NCI-H748 (cell line): Measurements from ENCODE around the gene TAF1C.

Experiments used
- DNase-seq: peaks from one replicate; lab custom pipeline; 2025; ENCODE audit not compliant: unreplicated experiment; lab: John Stamatoyannopoulos, UW

Gene TAF1C

DNA sequence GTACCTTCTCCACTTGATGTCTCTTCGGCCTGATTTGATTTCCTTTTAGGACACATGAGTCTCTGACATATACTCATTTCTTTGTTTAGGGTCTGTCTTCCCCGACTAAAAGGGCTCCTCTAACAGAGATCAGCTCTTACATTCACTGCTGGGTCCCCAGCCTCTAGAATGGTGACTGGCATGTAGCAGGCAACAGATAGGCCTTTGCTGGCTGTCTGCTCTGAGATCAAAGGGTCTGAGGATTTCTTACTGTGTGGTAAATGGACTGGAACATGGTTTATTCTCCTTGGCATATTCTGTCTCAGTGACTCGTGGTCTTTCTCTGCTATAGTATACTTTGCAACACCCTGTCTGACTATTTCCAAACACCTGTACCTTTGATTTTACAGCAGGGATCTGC, 25.1 kb downstream of the TAF1C start:
- no peak for DNase-seq

DNA sequence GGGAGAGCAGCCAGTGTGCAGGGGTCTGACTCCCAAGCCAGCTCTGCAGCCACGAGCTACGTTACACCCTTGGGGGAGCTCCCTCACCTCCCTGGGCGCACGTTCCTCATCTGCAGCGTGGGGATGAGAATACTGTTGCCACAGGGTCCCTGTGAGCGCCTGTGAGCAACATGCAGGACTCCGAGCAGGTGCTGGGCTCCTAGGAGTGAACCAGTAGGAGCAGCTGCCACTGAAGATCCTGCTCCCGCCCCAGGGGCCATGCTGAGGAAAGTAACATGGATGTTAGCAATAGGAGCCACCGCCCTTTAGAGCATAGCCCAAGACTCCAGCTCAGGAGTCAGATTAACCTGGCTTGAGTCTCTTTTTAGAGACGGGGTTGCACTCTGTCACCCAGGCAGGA, 25.8 kb downstream of the TAF1C start:
- no peak for DNase-seq

DNA sequence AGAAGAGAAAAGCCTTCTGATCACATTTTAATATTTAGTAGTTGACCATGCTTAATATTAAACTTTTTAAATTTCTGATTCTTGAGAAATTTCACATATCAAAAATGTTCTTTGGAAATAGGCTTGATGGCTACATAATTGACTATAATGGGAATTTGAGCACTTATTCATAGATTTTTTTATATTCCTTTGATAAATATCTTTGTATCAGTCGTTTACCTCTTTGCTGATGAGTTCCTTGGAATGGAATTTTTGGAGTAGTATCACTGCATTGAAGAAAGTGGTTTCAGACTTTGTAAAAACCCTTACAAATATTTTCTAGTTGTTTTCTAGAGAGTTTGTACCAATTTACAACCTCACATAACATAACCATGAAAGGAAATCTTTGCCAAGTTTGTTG, 27.1 kb downstream of the TAF1C start:
- no peak for DNase-seq

DNA sequence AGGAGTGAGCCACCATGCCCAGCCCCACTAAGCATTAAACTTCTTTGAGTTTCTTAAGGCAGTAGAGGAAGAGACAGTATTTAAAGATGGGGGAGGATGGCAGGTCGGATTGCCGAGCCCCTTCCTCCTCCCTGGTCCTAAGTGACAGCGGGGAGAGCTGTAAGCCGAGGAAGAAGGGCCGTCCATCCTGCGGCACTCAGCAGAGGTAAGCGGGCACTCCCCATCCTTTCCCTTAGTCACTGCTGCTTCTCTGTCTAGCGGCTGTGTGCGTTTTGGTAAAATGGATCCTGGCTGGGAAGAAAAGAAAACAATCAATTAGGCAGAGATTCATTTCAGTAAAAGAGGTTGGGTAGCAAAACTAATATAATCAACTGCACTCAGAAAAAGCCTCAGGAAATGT, 27.9 kb downstream of the TAF1C start:
- DNase-seq = peak; percentile 5

DNA sequence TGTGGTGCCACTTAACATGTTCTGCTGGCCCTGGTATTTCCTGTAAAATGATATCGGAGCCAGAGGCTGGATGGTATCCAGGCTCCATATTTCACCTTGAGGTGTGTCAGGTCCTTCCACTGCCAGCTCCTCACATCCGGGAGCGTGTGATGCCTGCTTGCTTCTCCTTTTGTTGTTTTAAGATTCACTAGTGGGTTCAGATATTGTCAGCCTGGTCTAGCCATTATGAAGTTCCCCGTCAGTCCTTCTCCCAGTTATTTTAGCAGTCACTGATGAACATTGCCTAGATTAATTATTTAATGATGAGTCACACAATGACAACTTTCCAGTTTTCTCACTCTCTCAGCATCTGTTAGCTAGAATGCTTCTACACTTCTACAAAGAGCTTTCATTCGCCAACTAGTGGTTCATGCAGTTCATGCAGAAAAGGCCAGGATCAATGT, 30.5 kb downstream of the TAF1C start:
- DNase-seq = no peak

GRCh38 chr16:84155771-84156170, 31.1 kb downstream of the TAF1C start:
- DNase-seq = no peak

- DNase-seq = no peak
Measured at GRCh38 chr16:84155226-84155625, 31.6 kb downstream of the TAF1C start.

DNA sequence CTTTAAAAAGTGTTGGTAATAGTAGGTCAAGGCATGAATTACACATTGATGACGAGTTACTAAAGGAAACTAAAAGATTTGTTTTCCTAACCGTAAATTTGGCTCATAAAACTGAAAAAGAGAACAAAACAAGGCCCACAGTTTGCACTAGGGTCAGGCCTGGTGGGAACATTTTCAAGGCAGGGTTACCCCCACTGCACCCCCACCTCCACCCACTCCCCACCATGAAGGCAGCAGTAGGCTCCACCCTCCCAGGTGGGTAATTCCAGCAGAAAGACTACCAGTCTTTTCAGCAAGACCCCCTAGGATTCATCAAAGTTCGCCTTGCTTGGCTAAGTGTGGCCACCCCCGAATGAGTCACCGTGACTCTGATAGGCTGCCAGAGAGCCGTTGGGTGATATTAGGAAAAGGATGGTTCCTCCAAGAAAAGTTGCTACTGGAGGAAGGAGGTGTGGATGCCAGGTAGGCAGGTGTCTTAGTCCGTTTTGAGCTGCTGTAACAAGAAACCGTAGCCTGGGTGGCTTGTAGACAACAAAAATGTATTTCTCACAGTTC, 33.1 kb downstream of the TAF1C start:
- DNase-seq = no peak

DNA sequence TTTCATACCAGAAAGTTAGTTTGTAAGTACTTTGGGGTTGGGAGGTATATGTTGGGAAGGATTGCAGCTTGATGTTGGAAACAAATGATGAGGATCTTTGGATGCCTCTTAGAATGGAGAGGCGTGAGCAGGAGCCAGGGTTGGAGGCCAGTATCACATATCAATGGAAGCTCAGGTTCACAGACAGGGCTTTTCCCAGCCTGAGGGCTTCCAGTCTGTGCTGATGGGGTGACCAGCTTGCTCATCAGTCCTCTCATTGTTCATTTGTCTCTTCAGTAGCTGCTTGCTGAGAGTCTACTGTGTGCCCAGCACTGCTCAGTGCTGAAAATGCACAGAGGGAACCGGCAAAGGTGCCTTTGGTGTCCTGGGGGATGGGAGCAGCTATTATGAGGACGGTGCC, 35.9 kb downstream of the TAF1C start:
- no peak for DNase-seq

DNA sequence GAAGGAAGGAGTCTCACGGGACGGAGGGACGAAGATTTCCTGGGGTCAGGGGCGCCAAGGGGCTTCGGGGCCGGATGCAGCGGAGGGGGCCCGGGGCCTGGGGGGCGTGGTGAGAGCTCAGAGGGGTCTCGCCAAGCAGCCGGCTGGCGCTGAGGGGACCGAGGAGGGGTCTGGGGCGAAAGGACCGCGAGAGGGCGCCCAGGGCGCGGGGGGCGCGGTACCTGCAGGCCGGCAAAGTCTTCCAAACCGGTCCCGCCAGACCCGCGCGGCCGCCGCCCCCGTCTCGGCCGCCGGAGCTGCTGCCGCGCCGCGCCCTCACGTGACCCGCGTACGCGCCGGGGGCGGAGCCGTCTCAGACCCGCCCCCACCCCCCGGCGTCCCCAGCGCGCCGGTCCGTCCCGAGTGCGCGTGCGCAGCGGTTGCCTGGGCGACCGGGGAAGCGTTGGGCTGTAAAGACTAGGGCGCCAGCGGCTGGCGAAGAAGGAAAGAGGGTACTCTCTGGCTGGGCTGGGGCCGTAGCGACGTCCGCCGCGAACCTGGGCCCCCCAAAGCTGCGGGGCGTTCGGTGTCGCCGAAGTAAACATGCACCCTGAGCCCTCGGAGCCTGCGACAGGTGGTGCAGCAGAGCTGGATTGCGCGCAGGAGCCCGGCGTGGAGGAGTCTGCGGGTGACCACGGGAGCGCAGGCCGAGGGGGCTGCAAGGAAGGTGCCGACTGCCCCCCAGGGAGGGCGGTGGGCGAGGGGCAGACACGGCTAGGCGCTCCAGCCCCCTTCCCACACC, 41.8 kb downstream of the TAF1C start, which contains the start of the genes DNAAF1 and HSDL1:
DNAAF1 (plus strand) TSS at position 450 of the 781 bp plus-strand sequence; CDS start at position 583, 133 bp downstream.
HSDL1 (minus strand) TSS at position 319 of the 781 bp plus-strand sequence. CDS start 13,856 bp downstream, outside the sequence.
- DNase-seq = peak; percentile 84

DNA sequence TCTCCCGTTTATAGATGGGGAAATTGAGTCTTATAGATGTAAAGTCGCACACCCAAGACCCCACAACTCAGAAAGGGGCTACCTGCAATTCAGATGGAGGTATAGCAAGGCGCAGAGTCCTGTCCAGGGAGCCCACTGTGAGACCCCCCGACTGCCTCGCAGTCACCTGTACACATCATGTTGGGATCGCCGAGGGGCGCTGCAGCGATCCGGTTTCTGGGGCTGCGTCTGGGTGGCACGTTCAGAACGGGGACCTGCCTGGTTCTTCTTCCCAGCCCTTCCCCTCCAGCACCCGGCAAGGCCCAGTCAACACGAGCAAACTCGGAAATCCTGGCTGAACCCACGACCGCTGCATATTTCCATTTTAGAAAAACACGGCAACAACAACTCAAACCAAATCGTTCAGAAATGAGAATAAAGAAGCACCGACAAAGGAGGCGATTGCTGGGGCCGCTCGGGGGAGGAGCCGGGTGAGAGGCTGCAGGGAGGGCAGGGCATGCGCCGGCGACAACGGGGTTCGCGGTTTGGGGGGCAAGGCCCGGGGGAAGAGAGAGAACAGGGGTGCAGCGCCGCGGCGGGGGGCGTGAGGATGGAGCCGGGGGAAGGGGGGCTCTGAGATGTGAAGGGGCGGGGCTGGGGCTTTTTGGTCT, 42.5 kb downstream of the TAF1C start:
- peak; percentile 26 for DNase-seq

- no peak for DNase-seq
Measured at GRCh38 chr16:84143784-84144199, 43.1 kb downstream of the TAF1C start.

- DNase-seq = no peak
Measured at GRCh38 chr16:84143081-84143480, 43.8 kb downstream of the TAF1C start.

GRCh38 chr16:84141143-84141670, 45.6 kb downstream of the TAF1C start:
- DNase-seq = peak; percentile 19

- DNase-seq = no peak
Measured at GRCh38 chr16:84139628-84140258, 47.1 kb downstream of the TAF1C start.

- peak; percentile 58 for DNase-seq
Measured at GRCh38 chr16:84138824-84139627, 47.8 kb downstream of the TAF1C start.

DNA sequence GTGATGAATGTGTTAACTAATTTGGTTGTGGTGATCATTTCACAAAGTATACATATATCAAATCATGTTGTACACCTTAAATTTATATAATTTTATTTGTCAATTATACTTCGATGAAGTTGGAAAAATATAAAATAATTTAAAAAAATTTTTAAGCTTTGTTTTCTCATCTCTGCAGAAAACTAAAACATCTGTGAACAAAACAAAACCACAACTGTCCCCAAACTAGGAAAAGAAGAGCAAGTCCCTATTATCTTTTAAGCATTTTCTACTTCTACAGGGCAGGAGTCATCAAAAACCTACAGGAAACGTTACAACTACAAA, 48.4 kb downstream of the TAF1C start:
- DNase-seq = no peak

DNA sequence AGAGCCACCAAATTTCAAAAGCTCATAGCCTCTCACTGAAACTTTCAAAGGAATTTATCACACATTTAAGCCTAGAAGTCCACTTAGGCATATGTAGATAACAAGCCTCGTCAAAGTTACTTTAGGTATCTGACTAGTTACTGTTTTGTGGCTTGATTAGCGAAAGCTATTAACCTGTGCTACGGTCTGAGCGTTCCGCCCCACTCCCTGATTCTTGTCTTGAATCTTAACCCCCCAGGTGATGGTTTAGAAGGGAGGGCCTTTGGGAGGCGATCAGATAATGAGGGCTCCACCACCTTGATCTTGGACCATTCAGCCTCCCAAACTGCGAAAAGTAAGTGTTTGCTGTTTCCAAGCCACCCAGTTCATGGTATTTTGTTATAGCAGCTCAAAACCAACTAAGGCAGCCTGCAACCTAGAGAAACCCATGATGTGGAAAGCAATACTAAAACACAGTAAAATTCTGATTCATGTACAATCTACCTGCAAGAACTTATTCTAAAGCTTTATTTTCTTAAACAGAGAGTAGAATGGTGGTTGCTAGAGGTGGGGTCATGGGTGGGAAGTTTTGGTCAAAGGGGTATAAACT, 49.0 kb downstream of the TAF1C start:
- DNase-seq = no peak

DNA sequence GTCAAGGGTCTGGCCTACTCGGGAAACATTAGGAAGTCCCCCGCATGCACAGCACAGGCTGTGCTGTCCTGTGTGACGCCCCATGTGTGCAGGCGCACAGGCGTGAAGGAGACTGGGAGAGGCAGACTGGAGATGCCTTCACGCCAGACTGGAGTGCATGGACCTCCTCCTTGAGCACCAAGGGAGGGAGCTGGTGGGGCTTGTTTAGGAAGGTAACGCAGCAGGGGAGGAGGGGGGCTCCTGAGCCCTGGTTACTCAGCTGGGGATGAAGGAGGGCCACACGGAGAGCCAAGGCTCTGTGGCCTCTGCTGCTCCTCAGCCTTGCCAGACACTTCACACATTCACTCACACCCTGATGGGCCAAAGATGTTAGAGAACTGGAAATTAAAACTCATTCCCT, 49.6 kb downstream of the TAF1C start:
- no peak for DNase-seq
